Osteocyte (in vitro differentiated cells): ENCODE results near the gene MEGF11. TPM values are rescaled to one million over a fixed set of nuclear protein-coding genes. Genes with fewer than 3 reads are reported as not detected.

Source experiments
- DNase-seq: peaks from one replicate; pipeline ENCODE4 v3.0.0; 2021; ENCODE audit warnings: mixed read lengths; ENCODE audit not compliant: unreplicated experiment; ENCODE audit errors: extremely low spot score
- H3K27ac Mint-ChIP-seq: one replicate; pipeline ENCODE4 v1.8.0; 2021; ENCODE audit warnings: mild to moderate bottlenecking, mixed read lengths; ENCODE audit not compliant: unreplicated experiment
- H3K27me3 Mint-ChIP-seq: one replicate; pipeline ENCODE4 v1.8.0; 2021; ENCODE audit warnings: mixed read lengths; ENCODE audit not compliant: unreplicated experiment
- H3K36me3 Mint-ChIP-seq: one replicate; pipeline ENCODE4 v1.8.0; 2021; ENCODE audit warnings: mixed read lengths; ENCODE audit not compliant: unreplicated experiment
- H3K4me1 Mint-ChIP-seq: one replicate; pipeline ENCODE4 v1.8.0; 2021; ENCODE audit warnings: mixed read lengths; ENCODE audit not compliant: unreplicated experiment
- H3K4me3 Mint-ChIP-seq: one replicate; pipeline ENCODE4 v1.8.0; 2021; ENCODE audit warnings: mild to moderate bottlenecking, moderate library complexity, mixed read lengths; ENCODE audit not compliant: unreplicated experiment
- H3K9me3 Mint-ChIP-seq: one replicate; pipeline ENCODE4 v1.8.0; 2021; ENCODE audit warnings: mixed read lengths; ENCODE audit not compliant: unreplicated experiment
- total RNA-seq: library from RNA; stranded (reverse); gene quantifications from 2 replicates; pipeline ENCODE4 v1.2.1, GENCODE V29; 2021
- TF ChIP-seq, protein P1 (sequence below): fragments of 200-600 bp; sonication (generic); IDR thresholded peaks from 2 replicates; pipeline ENCODE4 v1.5.0; 2021; ENCODE audit warnings: antibody characterized with exemption, mild to moderate bottlenecking, moderate library complexity

MEGF11 gene
- total RNA-seq, 1 donor from 2014 or later = not detected

DNA sequence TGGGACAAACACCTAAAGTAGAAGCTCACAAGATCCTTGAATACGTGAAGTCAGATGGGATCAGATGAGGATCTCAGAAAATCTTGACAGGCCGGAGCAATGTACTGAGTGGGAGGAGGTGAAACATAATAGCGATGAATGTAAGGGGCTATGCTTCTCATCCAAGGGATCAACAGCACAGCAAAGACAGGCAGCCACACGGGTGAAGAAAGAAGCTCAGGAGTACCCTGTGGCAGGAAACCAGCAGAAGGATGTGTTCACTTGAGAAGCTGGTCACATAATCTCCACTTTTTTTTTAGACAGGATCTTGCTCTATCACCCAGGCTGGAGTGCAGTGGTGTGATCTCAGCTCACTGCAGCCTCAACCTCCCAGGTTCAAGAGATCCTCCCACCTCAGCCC lies 92.4 kb downstream of the MEGF11 start:
- TF ChIP-seq, protein P1, sequence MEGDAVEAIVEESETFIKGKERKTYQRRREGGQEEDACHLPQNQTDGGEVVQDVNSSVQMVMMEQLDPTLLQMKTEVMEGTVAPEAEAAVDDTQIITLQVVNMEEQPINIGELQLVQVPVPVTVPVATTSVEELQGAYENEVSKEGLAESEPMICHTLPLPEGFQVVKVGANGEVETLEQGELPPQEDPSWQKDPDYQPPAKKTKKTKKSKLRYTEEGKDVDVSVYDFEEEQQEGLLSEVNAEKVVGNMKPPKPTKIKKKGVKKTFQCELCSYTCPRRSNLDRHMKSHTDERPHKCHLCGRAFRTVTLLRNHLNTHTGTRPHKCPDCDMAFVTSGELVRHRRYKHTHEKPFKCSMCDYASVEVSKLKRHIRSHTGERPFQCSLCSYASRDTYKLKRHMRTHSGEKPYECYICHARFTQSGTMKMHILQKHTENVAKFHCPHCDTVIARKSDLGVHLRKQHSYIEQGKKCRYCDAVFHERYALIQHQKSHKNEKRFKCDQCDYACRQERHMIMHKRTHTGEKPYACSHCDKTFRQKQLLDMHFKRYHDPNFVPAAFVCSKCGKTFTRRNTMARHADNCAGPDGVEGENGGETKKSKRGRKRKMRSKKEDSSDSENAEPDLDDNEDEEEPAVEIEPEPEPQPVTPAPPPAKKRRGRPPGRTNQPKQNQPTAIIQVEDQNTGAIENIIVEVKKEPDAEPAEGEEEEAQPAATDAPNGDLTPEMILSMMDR = no peak
- H3K27ac Mint-ChIP-seq = no peak overlapping the region
- no peak for DNase-seq
- H3K27me3 Mint-ChIP-seq = peaks cover 68% of the 10 kb centered on the region
- H3K9me3 Mint-ChIP-seq = no peaks in the 10 kb centered on the region
- no peak overlapping the region for H3K4me3 Mint-ChIP-seq
- H3K4me1 Mint-ChIP-seq = no peaks in the 10 kb centered on the region
- no peaks in the 10 kb centered on the region for H3K36me3 Mint-ChIP-seq

DNA sequence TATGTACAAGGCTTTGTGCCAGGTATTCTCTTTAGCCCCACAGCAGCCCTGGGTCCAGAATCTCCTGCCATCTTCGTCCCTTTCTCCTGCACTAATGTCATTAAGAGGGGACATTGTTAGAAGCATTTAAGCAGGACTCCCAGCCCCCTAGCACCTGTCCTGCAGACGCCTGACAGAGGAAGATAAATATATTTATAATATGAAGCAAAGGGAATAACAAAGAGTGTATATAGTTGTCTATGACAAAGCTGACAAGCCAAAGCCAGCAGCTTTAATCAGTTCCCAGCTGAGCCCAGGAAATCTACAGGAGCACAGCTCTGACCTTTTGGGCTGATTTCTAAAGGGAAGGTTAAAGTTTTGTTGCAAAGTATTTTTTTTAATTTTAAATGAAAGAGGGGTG lies 96.0 kb downstream of the MEGF11 start:
- no peaks in the 10 kb centered on the region for H3K4me1 Mint-ChIP-seq
- peaks cover 61% of the 10 kb centered on the region for H3K27me3 Mint-ChIP-seq
- no peak overlapping the region for H3K4me3 Mint-ChIP-seq
- no peaks in the 10 kb centered on the region for H3K36me3 Mint-ChIP-seq
- DNase-seq = no peak
- no peaks in the 10 kb centered on the region for H3K9me3 Mint-ChIP-seq
- no peak overlapping the region for H3K27ac Mint-ChIP-seq
- TF ChIP-seq, protein P1 = no peak

DNA sequence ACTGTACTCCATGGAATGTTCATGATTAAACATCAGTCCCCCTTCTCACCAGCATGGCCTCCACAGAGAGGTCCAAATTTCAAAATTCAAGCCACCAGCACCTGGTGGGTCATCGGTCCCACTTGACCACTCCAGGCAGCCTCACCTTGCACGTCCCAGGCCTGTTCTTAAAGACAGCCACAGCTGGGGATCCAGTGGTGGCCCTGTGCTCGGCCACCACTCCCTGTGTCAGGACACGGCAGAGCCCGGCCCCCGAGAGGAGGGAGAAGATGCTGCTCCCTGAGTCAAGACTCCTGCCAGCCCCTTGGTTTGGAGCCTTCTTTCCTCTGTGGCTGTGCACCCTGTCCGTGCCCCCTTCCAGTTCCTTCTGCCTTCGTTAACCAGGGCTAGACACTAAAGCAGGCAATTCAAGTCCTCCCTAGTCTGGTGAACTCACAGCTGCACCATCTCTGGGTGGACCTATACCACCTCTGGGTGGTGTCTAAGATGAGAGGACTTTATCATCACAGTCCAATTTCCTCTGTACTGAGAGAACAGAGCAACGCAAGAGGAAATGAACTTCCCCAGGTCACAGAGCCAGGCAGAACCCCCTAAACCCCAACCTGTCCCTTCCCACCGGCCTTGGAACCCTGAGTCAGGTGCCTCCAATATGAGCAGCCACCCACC lies 97.1 kb downstream of the MEGF11 start:
- Mint-ChIP-seq H3K27me3 (peaks cover 56% of the 10 kb centered on the region), H3K36me3 (no peaks in the 10 kb centered on the region), H3K9me3 (no peaks in the 10 kb centered on the region), H3K4me1 (no peaks in the 10 kb centered on the region), H3K27ac (no peak overlapping the region), H3K4me3 (no peak overlapping the region)
- DNase-seq = no peak
- TF ChIP-seq, protein P1 = no peak

DNA sequence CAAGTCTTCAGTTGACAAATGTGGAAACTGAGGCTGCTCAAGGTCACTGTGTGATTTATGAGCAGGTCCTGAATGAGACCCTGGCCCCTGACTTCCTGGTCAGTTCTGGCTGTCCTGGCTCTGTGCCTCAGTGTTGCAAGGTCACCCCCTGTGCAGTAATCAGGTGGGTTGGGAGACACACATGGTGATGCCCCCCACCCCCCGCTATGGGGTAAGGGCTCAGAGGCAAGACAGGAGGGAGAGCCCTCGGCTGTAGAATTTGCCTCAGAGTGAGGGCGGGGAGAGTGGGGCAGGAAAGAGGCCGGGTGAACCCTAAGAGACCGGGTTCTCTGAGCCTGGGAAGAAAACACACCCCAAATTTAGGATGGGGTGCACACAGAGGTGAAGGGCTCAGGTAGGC lies 98.5 kb downstream of the MEGF11 start:
- TF ChIP-seq, protein P1 = no peak
- no peak for DNase-seq
- H3K27me3 Mint-ChIP-seq = peaks cover 60% of the 10 kb centered on the region

DNA sequence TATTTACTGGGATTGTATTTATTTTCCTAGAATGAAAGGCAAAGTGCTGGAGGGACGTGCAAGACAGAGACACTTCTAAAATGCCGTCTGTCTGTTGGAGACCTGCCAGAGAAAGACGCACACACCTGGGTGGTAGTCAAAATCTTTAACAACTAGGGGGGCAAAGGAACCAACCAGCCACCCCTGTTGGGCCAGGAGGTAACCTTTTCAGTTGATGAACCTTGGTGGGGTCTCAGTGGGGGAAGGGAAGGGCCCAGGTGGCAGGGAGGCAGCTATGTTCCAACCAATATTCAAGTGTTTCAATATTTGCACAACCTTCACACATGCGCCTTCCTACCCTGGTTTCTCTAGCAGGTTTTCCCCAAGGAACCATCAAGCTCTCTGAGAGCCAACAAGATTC lies 99.0 kb downstream of the MEGF11 start:
- Mint-ChIP-seq H3K4me3 (no peak overlapping the region), H3K36me3 (no peaks in the 10 kb centered on the region)

More for the DNA sequence above, 98.5 kb downstream of the MEGF11 start:
- Mint-ChIP-seq H3K4me3 (no peak overlapping the region), H3K36me3 (no peaks in the 10 kb centered on the region), H3K9me3 (no peaks in the 10 kb centered on the region), H3K4me1 (no peaks in the 10 kb centered on the region), H3K27ac (no peak overlapping the region)

More for the DNA sequence above, 99.0 kb downstream of the MEGF11 start:
- no peak for DNase-seq
- Mint-ChIP-seq H3K27me3 (peaks cover 61% of the 10 kb centered on the region), H3K4me1 (no peaks in the 10 kb centered on the region), H3K27ac (no peak overlapping the region), H3K9me3 (no peaks in the 10 kb centered on the region)
- TF ChIP-seq, protein P1 = no peak
